ENCODE data around the gene FNDC3A.
A peak's percentile ranks its signal among the peaks of the same experiment; 100 is the strongest.

FNDC3A gene

GRCh38 chr13:49213997-49214916 is 238.5 kb downstream of the FNDC3A start:
- no peak for DNase-seq (ENCODE audit: low read depth in 4 of 4, low spot score in 1 of 4)

- DNase-seq (ENCODE audit: low read depth in 4 of 4, low spot score in 1 of 4), result peak in 2 of 4 experiments; percentile 13 to 25
These were observed 239.2 kb downstream of the FNDC3A start for GRCh38 chr13:49214917-49215376.

GRCh38 chr13:49216334-49216733 is 240.6 kb downstream of the FNDC3A start:
- DNase-seq (ENCODE audit: low read depth in 4 of 4, low spot score in 1 of 4), result no peak

GRCh38 chr13:49217962-49218492 is 242.3 kb downstream of the FNDC3A start:
- DNase-seq (ENCODE audit: low read depth in 4 of 4, low spot score in 1 of 4), result no peak

- no peak for DNase-seq (ENCODE audit: low read depth in 4 of 4, low spot score in 1 of 4)
These were observed 242.9 kb downstream of the FNDC3A start for GRCh38 chr13:49218493-49219051.

- no peak for DNase-seq (ENCODE audit: low read depth in 4 of 4, low spot score in 1 of 4)
These were observed 243.9 kb downstream of the FNDC3A start for GRCh38 chr13:49219647-49220035.

GRCh38 chr13:49220036-49220855 is 244.5 kb downstream of the FNDC3A start, which contains the start of gene MLNR:
TSS of gene MLNR (plus strand) at chr13:49220338. CDS start at chr13:49220338, 0 bp downstream.
- DNase-seq (ENCODE audit: low read depth in 4 of 4, low spot score in 1 of 4), result peak; percentile 12 to 24 (median 18)

- DNase-seq (ENCODE audit: low read depth in 4 of 4, low spot score in 1 of 4), result no peak
These were observed 245.3 kb downstream of the FNDC3A start for GRCh38 chr13:49220856-49221589.

- no peak for DNase-seq (ENCODE audit: low read depth in 4 of 4, low spot score in 1 of 4)
These were observed 245.9 kb downstream of the FNDC3A start for GRCh38 chr13:49221590-49221965.

GRCh38 chr13:49225223-49226042 is 249.7 kb downstream of the FNDC3A start:
- no peak for DNase-seq (ENCODE audit: low read depth in 4 of 4, low spot score in 1 of 4)

GRCh38 chr13:49226613-49227012 is 250.9 kb downstream of the FNDC3A start:
- DNase-seq (ENCODE audit: low read depth in 4 of 4, low spot score in 1 of 4), result no peak

- no peak for DNase-seq (ENCODE audit: low read depth in 4 of 4, low spot score in 1 of 4)
These were observed 259.0 kb downstream of the FNDC3A start for GRCh38 chr13:49234741-49235140.

GRCh38 chr13:49235856-49236431 is 260.2 kb downstream of the FNDC3A start:
- DNase-seq (ENCODE audit: low read depth in 4 of 4, low spot score in 1 of 4), result no peak

- DNase-seq (ENCODE audit: low read depth in 4 of 4, low spot score in 1 of 4), result no peak
These were observed 262.9 kb downstream of the FNDC3A start for GRCh38 chr13:49238621-49239020.

GRCh38 chr13:49240017-49240416 is 264.3 kb downstream of the FNDC3A start:
- DNase-seq (ENCODE audit: low read depth in 4 of 4, low spot score in 1 of 4), result no peak

- DNase-seq (ENCODE audit: low read depth in 4 of 4, low spot score in 1 of 4), result no peak
These were observed 265.6 kb downstream of the FNDC3A start for GRCh38 chr13:49241296-49241695.

- no peak for DNase-seq (ENCODE audit: low read depth in 4 of 4, low spot score in 1 of 4)
These were observed 269.4 kb downstream of the FNDC3A start for GRCh38 chr13:49245101-49245500.

- no peak for DNase-seq (ENCODE audit: low read depth in 4 of 4, low spot score in 1 of 4)
These were observed 271.3 kb downstream of the FNDC3A start for GRCh38 chr13:49246850-49247642.

Measured in stimulated activated CD4-positive, alpha-beta T cell treated with anti-CD3 and anti-CD28 coated beads, Interleukin-1b, Interleukin-23, amount 100 ng/mL, for 24 hours (primary cell).